Tibial artery (tissue), 4 donors: ENCODE data around the gene CDH18.

Experiments
- DNase-seq, 2 donors: peaks; one replicate each; pipeline ENCODE4 v3.0.0-alpha.2; 2019
- H3K27ac ChIP-seq, 2 donors: fragments of 200-600 bp; sonication (generic) in 1 of 2; 1 replicate in 1 of 2; 2 replicates in 1 of 2; pipeline ENCODE4 v1.5.1; 2018 to 2019; ENCODE audit warnings: mild to moderate bottlenecking in 1 of 2
- H3K27me3 ChIP-seq, 2 donors: fragments of 200-600 bp; sonication (generic) in 1 of 2; one replicate each; pipeline versions ENCODE4 v1.5.1 to v1.6.0; 2016 to 2019
- H3K36me3 ChIP-seq, 3 donors: fragments of 200-600 bp; sonication (generic) in 2 of 3; one replicate each; pipeline ENCODE4 v1.5.1; 2016 to 2019; ENCODE audit warnings: mild to moderate bottlenecking in 2 of 3
- H3K4me1 ChIP-seq, 4 donors: fragments of 200-600 bp; sonication (generic) in 2 of 4; 1 replicate in 3 of 4; 2 replicates in 1 of 4; pipeline ENCODE4 v1.5.1; 2016 to 2019
- H3K4me3 ChIP-seq, 2 donors: fragments of 200-600 bp; sonication (generic) in 1 of 2; 1 replicate in 1 of 2; 2 replicates in 1 of 2; pipeline ENCODE4 v1.5.1; 2018 to 2019; ENCODE audit warnings: mild to moderate bottlenecking in 2 of 2
- H3K9me3 ChIP-seq, 3 donors: fragments of 200-600 bp; sonication (generic) in 1 of 3; one replicate each; pipeline ENCODE4 v1.5.1; 2016 to 2019
- intact Hi-C: fragments of 100-400 bp; cut with DNase I; formaldehyde crosslinking; loops from one replicate; pipeline ENCODE4 v1.15.0; 2023; ENCODE audit warnings: low total_unique reads
- TF ChIP-seq, protein P1 (sequence below), 2 experiments: fragments of 200-600 bp in 1 of 2; fragments of 450-650 bp in 1 of 2; IDR thresholded peaks; one replicate each; pipeline ENCODE4 v1.5.1; 2017 to 2019; ENCODE audit warnings: antibody characterized with exemption in 2 of 2, mild to moderate bottlenecking in 1 of 2, moderate library complexity in 1 of 2

The CDH18 gene

GRCh38 chr5:19497229-19497815, 490.7 kb downstream of the CDH18 start:
- Histone ChIP-seq H3K9me3 (no peaks in the 10 kb centered on the region), H3K27ac (no peak overlapping the region), H3K27me3 (no peaks in the 10 kb centered on the region), H3K36me3 (no peaks in the 10 kb centered on the region), H3K4me3 (no peak overlapping the region), H3K4me1 (no peaks in the 10 kb centered on the region)
- intact Hi-C loops, result no loop called here
- DNase-seq, result no peak
- TF ChIP-seq, protein P1, sequence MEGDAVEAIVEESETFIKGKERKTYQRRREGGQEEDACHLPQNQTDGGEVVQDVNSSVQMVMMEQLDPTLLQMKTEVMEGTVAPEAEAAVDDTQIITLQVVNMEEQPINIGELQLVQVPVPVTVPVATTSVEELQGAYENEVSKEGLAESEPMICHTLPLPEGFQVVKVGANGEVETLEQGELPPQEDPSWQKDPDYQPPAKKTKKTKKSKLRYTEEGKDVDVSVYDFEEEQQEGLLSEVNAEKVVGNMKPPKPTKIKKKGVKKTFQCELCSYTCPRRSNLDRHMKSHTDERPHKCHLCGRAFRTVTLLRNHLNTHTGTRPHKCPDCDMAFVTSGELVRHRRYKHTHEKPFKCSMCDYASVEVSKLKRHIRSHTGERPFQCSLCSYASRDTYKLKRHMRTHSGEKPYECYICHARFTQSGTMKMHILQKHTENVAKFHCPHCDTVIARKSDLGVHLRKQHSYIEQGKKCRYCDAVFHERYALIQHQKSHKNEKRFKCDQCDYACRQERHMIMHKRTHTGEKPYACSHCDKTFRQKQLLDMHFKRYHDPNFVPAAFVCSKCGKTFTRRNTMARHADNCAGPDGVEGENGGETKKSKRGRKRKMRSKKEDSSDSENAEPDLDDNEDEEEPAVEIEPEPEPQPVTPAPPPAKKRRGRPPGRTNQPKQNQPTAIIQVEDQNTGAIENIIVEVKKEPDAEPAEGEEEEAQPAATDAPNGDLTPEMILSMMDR (IDR thresholded peaks at IDR 0.05), result no peak

DNA sequence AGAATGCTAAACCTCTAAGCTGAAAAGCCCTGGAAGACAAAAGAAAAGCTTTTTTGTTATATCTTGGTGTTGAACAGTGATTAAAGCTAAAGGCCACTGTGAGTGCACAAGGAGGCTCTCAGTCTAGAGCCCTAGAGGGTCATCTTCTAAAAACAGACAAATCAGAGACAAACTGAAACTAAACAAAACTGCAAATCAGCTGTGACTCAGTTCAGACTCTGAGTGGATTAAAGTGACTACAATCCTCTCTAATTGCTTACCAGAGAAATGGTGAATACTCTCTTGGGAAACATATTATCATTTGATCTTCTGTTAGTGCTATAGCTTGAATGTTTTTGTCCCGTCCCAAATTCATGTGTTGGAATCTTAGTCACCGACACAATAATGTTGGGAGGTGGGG, 491.9 kb downstream of the CDH18 start:
- Histone ChIP-seq H3K27ac (no peak overlapping the region), H3K36me3 (no peaks in the 10 kb centered on the region), H3K27me3 (no peaks in the 10 kb centered on the region), H3K4me3 (no peak overlapping the region), H3K4me1 (no peaks in the 10 kb centered on the region), H3K9me3 (no peaks in the 10 kb centered on the region)
- no peak for DNase-seq
- intact Hi-C loops, result no loop called here
- TF ChIP-seq, protein P1 (IDR thresholded peaks at IDR 0.05), result no peak

DNA sequence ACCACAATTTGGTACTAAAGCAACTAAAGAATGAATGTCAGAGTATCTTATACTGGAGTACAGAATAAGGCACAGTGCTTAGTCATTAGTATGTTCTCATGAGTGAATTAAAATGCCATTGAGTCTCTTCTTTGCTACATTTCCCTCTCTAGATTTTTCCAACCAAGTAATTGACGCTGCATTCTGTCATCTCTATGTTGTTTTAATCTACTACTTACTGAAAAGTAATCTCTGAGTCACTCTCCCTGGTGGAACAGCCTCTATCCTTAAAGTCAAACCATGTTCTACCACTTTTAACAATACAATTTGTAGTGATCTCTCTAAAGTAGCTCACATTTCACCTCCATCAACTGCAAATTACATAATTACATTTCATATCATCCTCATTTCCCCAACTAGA, 495.1 kb downstream of the CDH18 start:
- Histone ChIP-seq H3K36me3 (no peaks in the 10 kb centered on the region), H3K9me3 (no peaks in the 10 kb centered on the region), H3K27ac (no peak overlapping the region), H3K4me1 (no peaks in the 10 kb centered on the region), H3K27me3 (no peaks in the 10 kb centered on the region), H3K4me3 (no peak overlapping the region)
- TF ChIP-seq, protein P1 (IDR thresholded peaks at IDR 0.05), result no peak
- intact Hi-C loops, result no loop called here
- DNase-seq, result no peak

- Histone ChIP-seq H3K4me1 (no peaks in the 10 kb centered on the region), H3K27me3 (no peaks in the 10 kb centered on the region), H3K36me3 (no peaks in the 10 kb centered on the region), H3K4me3 (no peak overlapping the region), H3K9me3 (no peaks in the 10 kb centered on the region), H3K27ac (no peak overlapping the region)
- intact Hi-C loops, result no loop called here
- TF ChIP-seq, protein P1 (IDR thresholded peaks at IDR 0.05), result no peak
- no peak for DNase-seq
Observed at GRCh38 chr5:19488786-19489185, 499.2 kb downstream of the CDH18 start.

DNA sequence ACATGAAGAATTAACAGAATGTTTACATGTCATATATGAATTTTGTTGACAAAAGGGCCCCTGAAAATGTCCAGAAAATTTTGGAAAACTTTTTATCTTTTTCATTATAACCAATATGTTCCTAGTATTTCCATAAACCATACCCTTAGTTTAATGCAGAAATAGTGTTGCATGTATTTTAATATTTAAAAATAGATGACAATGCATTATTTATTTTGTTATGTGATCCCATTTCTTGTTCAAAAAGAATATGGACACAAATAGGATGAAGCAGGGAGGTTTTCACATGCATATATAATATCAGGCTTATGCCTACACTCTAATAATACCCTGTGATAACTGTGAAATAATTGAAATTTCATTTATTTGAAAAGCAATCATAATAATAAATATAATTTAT, 500.5 kb downstream of the CDH18 start:
- Histone ChIP-seq H3K4me1 (no peaks in the 10 kb centered on the region), H3K27ac (no peak overlapping the region)
- intact Hi-C loops, result no loop called here

More for the DNA sequence above, 500.5 kb downstream of the CDH18 start:
- H3K4me3 ChIP-seq, result no peak overlapping the region
- no peaks in the 10 kb centered on the region for H3K36me3 ChIP-seq
- no peak for DNase-seq
- TF ChIP-seq, protein P1 (IDR thresholded peaks at IDR 0.05), result no peak
- H3K9me3 ChIP-seq, result no peaks in the 10 kb centered on the region
- H3K27me3 ChIP-seq, result no peaks in the 10 kb centered on the region
